Activated naive CD8-positive, alpha-beta T cell treated with anti-CD3 and anti-CD28 coated beads, Interleukin-2, amount 50 U/mL, for 24 hours (primary cell): Measurements from ENCODE around the gene ZBTB4.

Source experiments
- ATAC-seq: fragments of 150-1000 bp; cut with Tn5 transposase; one replicate; pipeline ENCODE4 v1.10.0; 2021
- DNase-seq: peaks from one replicate; pipeline ENCODE4 v3.0.0; 2021
- H3K27ac Mint-ChIP-seq: one replicate; pipeline ENCODE4 v1.8.0; 2021; ENCODE audit warnings: mild to moderate bottlenecking, mixed read lengths
- H3K27me3 Mint-ChIP-seq: one replicate; pipeline ENCODE4 v1.8.0; 2021; ENCODE audit warnings: mixed read lengths
- H3K36me3 Mint-ChIP-seq: one replicate; pipeline ENCODE4 v1.8.0; 2021; ENCODE audit warnings: low read depth, mixed read lengths
- H3K4me1 Mint-ChIP-seq: one replicate; pipeline ENCODE4 v1.8.0; 2021; ENCODE audit warnings: mixed read lengths
- H3K4me3 Mint-ChIP-seq: one replicate; pipeline ENCODE4 v1.8.0; 2021; ENCODE audit warnings: mild to moderate bottlenecking, moderate library complexity, mixed read lengths
- H3K9me3 Mint-ChIP-seq: one replicate; pipeline ENCODE4 v1.8.0; 2021; ENCODE audit warnings: mixed read lengths

ZBTB4 gene

DNA sequence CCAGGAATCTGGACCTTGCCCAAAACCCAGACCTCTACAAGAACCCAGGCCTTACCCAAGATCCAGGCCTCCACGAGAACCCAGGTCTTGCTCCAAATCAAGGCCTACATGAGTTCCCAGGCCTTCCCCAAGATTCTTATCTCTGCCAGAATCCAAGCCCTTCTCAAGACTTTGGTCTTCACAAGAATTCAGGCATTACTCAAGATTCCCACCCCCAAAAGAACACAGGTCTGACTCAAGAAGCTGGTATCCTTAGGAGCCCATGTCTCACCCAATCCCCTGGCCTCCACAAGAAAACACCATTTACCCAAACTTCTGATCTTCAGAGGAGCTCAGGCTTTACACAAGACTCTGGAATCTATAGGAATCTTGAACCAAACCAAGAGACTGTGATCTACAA is 48.2 kb downstream of the ZBTB4 start:
- peaks cover 10% of the 10 kb centered on the region for H3K4me1 Mint-ChIP-seq
- H3K27ac Mint-ChIP-seq = no peak overlapping the region
- H3K9me3 Mint-ChIP-seq = no peaks in the 10 kb centered on the region
- no peaks in the 10 kb centered on the region for H3K27me3 Mint-ChIP-seq
- no peak overlapping the region for H3K4me3 Mint-ChIP-seq
- DNase-seq (no peak), ATAC-seq (no peak)
- no peaks in the 10 kb centered on the region for H3K36me3 Mint-ChIP-seq

- Mint-ChIP-seq H3K27ac (no peak overlapping the region), H3K36me3 (no peaks in the 10 kb centered on the region), H3K4me3 (no peak overlapping the region), H3K27me3 (no peaks in the 10 kb centered on the region), H3K9me3 (no peaks in the 10 kb centered on the region), H3K4me1 (no peaks in the 10 kb centered on the region)
- ATAC-seq = no peak
- no peak for DNase-seq
These were observed 49.7 kb downstream of the ZBTB4 start for GRCh38 chr17:7429722-7430121.

DNA sequence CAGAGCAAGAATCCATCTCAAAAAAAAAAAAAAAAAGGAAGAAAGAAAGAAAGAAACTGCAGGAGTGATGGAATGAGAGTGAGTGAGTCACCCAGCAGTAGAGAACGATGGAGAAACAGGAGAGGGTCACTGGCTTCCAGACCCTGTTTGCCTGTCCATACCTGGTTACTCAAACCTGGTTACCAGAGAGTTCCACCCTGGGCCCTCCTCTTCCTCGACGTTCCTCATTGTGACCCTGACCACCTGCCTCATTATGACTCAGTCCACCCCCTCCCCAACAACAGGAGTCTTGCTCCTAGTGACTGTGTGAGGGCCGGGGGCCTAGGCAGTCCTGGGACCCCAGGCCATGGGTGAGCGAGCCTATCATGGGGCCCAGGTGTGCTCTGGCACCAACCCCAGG is 50.9 kb downstream of the ZBTB4 start, which contains the start of gene SPEM3:
Gene SPEM3 (plus strand): TSS at position 301 of the 400 bp plus-strand sequence. CDS start 46 bp downstream, at position 347.
- Mint-ChIP-seq H3K4me3 (no peak within 1 kb of the TSS), H3K27ac (no peak within 1 kb of the TSS), H3K27me3 (no peaks in the 10 kb centered on the region), H3K9me3 (no peaks in the 10 kb centered on the region), H3K36me3 (no peaks in the 10 kb centered on the region), H3K4me1 (no peaks in the 10 kb centered on the region)
- DNase-seq (no peak), ATAC-seq (no peak)

GRCh38 chr17:7427549-7427948 is 51.9 kb downstream of the ZBTB4 start:
- Mint-ChIP-seq H3K36me3 (no peaks in the 10 kb centered on the region), H3K4me3 (no peak overlapping the region), H3K27ac (no peak overlapping the region), H3K9me3 (no peaks in the 10 kb centered on the region), H3K27me3 (no peaks in the 10 kb centered on the region), H3K4me1 (no peaks in the 10 kb centered on the region)
- ATAC-seq = no peak
- DNase-seq = no peak

DNA sequence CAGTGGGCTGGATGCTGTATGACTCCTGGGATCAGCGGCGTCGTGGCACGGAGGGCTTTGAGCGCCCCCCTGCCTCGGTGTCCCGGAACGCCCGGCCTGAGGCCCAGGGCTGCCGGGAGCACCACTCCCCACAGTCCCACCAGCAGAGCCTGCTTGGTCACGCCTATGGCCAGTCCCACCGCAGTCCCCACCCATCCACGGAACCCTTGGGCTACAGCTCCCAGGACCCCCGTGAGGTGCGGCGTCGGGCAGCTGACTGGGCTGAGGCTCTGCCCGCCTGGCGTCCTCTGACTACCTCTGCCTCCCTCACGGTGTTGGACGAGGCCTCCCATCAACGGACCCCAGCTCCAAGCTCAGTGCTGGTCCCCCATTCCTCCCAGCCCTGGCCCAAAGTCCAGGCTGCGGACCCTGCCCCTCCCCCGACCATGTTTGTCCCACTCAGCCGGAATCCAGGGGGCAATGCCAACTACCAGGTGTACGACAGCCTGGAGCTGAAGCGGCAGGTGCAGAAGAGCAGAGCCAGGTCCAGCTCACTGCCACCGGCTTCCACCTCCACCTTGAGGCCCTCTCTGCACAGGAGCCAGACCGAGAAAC is 52.4 kb downstream of the ZBTB4 start:
- Mint-ChIP-seq H3K27ac (no peak overlapping the region), H3K36me3 (no peaks in the 10 kb centered on the region), H3K4me1 (no peaks in the 10 kb centered on the region), H3K4me3 (no peak overlapping the region), H3K27me3 (no peaks in the 10 kb centered on the region), H3K9me3 (no peaks in the 10 kb centered on the region)
- no peak for ATAC-seq
- no peak for DNase-seq

GRCh38 chr17:7426203-7426863 is 53.1 kb downstream of the ZBTB4 start:
- H3K4me3 Mint-ChIP-seq = no peak overlapping the region
- DNase-seq (no peak), ATAC-seq (no peak)
- H3K36me3 Mint-ChIP-seq = no peaks in the 10 kb centered on the region
- no peak overlapping the region for H3K27ac Mint-ChIP-seq
- no peaks in the 10 kb centered on the region for H3K27me3 Mint-ChIP-seq
- no peaks in the 10 kb centered on the region for H3K4me1 Mint-ChIP-seq
- H3K9me3 Mint-ChIP-seq = no peaks in the 10 kb centered on the region

DNA sequence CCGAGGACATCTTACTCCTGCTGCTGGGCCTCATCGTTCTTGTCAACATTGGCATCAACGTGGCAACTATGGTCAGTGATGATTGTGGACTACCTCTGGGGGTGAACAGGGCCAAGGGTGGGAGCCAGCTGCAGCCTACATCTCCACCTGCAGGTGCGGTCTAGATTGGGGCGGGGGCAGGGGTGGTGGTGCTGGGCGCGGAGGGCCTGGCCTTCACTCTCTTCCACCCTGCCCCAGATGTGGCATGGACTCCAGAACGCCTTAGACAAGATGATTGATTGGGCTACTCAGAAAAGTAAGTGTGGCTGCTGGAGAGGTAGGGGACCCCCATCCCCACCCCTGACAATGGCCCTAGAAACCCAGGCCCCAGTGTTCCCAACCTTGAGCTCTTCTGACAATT is 53.7 kb downstream of the ZBTB4 start:
- DNase-seq (no peak), ATAC-seq (no peak)
- Mint-ChIP-seq H3K9me3 (no peaks in the 10 kb centered on the region), H3K4me3 (no peak overlapping the region), H3K27ac (no peak overlapping the region), H3K4me1 (no peaks in the 10 kb centered on the region), H3K36me3 (no peaks in the 10 kb centered on the region), H3K27me3 (no peaks in the 10 kb centered on the region)

GRCh38 chr17:7425316-7425715 is 54.1 kb downstream of the ZBTB4 start, which contains the start of gene SPEM2:
Gene SPEM2 (plus strand): TSS chr17:7425616. CDS start chr17:7425689, 73 bp downstream.
- DNase-seq (no peak), ATAC-seq (no peak)
- Mint-ChIP-seq H3K4me3 (no peak within 1 kb of the TSS), H3K27me3 (no peaks in the 10 kb centered on the region), H3K27ac (no peak within 1 kb of the TSS), H3K36me3 (no peaks in the 10 kb centered on the region), H3K4me1 (no peaks in the 10 kb centered on the region), H3K9me3 (no peaks in the 10 kb centered on the region)

DNA sequence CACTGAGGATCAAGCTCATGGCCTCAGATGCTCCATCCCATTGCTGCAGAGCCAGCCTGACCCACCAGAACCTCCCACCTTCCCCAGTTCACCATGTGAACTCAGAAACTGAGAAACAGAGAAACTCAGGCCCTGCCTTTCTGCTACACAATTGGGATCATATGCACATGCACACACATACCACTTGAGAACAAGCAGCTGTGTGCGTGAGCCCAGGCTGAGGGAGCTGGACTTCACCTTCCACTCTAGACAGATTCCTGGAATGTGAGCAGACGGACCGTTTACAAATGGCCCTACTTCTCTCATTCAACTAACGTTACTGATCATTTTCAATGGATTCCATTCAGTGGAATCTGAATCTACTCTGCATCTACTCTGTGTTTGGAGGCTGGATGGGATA is 55.8 kb downstream of the ZBTB4 start:
- Mint-ChIP-seq H3K27ac (no peak overlapping the region), H3K4me1 (no peaks in the 10 kb centered on the region), H3K36me3 (no peaks in the 10 kb centered on the region), H3K27me3 (no peaks in the 10 kb centered on the region), H3K9me3 (no peaks in the 10 kb centered on the region), H3K4me3 (no peak overlapping the region)
- DNase-seq = no peak
- ATAC-seq = no peak

GRCh38 chr17:7421186-7421585 is 58.2 kb downstream of the ZBTB4 start:
- ATAC-seq (no peak), DNase-seq (no peak)
- Mint-ChIP-seq H3K9me3 (no peaks in the 10 kb centered on the region), H3K4me1 (no peaks in the 10 kb centered on the region), H3K36me3 (no peaks in the 10 kb centered on the region), H3K4me3 (no peak overlapping the region), H3K27me3 (no peaks in the 10 kb centered on the region), H3K27ac (no peak overlapping the region)

- no peak for DNase-seq
- Mint-ChIP-seq H3K27me3 (no peaks in the 10 kb centered on the region), H3K4me1 (no peaks in the 10 kb centered on the region), H3K27ac (no peak within 1 kb of the TSS), H3K4me3 (no peak within 1 kb of the TSS), H3K36me3 (no peaks in the 10 kb centered on the region), H3K9me3 (no peaks in the 10 kb centered on the region)
- no peak for ATAC-seq
These were observed 59.4 kb downstream of the ZBTB4 start, which contains the start of gene SPEM1 for GRCh38 chr17:7419819-7420610. Gene SPEM1 (plus strand): TSS chr17:7420324. CDS start chr17:7420385, 61 bp downstream.

DNA sequence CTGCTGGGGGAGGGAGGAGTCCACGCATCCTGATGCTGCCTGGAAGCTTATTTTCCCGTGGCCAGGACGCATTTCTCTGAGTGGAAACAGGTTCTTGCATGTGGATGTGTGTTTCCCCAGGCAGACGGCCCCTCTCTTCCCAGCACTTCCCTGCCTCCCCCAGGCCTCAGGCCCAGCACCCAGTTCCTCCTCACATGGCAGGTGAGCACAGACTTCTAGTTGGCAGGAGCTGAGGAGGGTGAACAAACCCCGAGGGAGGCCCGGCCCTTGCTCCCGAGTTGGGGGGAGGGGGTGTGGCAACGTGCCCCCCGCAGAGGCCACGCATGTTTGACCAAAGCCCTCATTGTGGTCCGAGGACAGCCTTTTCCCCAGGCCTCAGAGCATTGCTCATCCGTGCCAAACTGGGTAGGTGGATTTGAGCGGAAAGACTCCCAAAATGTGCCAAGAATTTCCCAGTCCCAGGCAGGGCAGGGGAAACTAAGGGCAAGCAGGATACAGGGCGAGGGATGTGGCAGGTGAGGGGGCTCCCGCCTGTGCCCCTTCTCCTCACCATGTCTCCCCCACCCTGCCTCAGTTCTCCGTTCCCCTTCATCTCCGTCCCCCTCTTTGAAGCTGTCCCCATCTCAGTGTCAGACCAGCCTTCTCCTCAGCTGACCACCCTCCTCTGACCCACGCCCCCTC is 60.8 kb downstream of the ZBTB4 start:
- H3K27ac Mint-ChIP-seq = no peak overlapping the region
- no peak overlapping the region for H3K4me3 Mint-ChIP-seq
- no peaks in the 10 kb centered on the region for H3K27me3 Mint-ChIP-seq
- no peaks in the 10 kb centered on the region for H3K9me3 Mint-ChIP-seq
- H3K36me3 Mint-ChIP-seq = no peaks in the 10 kb centered on the region
- ATAC-seq (no peak), DNase-seq (no peak)
- no peaks in the 10 kb centered on the region for H3K4me1 Mint-ChIP-seq

DNA sequence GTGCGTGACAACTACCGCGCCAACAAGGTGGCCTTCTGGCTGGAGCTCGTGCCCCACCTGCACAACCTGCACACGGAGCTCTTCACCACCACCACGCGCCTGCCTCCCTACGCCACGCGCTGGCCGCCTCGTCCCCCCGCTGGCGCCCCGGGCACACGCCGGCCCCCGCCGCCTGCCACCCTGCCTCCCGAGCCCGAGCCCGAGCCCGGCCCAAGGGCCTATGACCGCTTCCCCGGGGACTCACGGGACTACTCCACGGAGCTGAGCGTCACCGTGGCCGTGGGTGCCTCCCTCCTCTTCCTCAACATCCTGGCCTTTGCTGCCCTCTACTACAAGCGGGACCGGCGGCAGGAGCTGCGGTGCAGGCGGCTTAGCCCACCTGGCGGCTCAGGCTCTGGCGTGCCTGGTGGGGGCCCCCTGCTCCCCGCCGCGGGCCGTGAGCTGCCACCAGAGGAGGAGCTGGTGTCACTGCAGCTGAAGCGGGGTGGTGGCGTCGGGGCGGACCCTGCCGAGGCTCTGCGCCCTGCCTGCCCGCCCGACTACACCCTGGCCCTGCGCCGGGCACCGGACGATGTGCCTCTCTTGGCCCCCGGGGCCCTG is 62.3 kb downstream of the ZBTB4 start:
- H3K4me3 Mint-ChIP-seq = no peak overlapping the region
- no peaks in the 10 kb centered on the region for H3K27me3 Mint-ChIP-seq
- H3K36me3 Mint-ChIP-seq = no peaks in the 10 kb centered on the region
- no peaks in the 10 kb centered on the region for H3K9me3 Mint-ChIP-seq
- ATAC-seq (no peak), DNase-seq (no peak)
- H3K4me1 Mint-ChIP-seq = no peaks in the 10 kb centered on the region
- H3K27ac Mint-ChIP-seq = no peak overlapping the region

- H3K36me3 Mint-ChIP-seq = no peaks in the 10 kb centered on the region
- H3K9me3 Mint-ChIP-seq = no peaks in the 10 kb centered on the region
- H3K27ac Mint-ChIP-seq = peak overlapping the region; percentile 2
- ATAC-seq (no peak), DNase-seq (no peak)
- no peaks in the 10 kb centered on the region for H3K4me1 Mint-ChIP-seq
- no peak overlapping the region for H3K4me3 Mint-ChIP-seq
- no peaks in the 10 kb centered on the region for H3K27me3 Mint-ChIP-seq
These were observed 63.1 kb downstream of the ZBTB4 start for GRCh38 chr17:7416323-7416722.
